Left renal pelvis (tissue), 4 donors: ENCODE results near the gene LMF1. TPM values are rescaled to one million over a fixed set of nuclear protein-coding genes. Genes with fewer than 3 reads are reported as not detected.

ENCODE experiments used
- DNase-seq, 4 donors: peaks; one replicate each; pipeline ENCODE4 v3.0.0-alpha.2; 2013; ENCODE audit warnings: low read depth in 4 of 4, low spot score in 3 of 4
- polyA plus RNA-seq, 4 donors: library from polyadenylated mRNA; unstranded; fragments of 120-200 nt; gene quantifications; one replicate each; pipeline ENCODE4 v1.2.1, GENCODE V29; 2013; ENCODE audit not compliant: insufficient read length in 4 of 4

The LMF1 gene
- 10 to 100 TPM; 12.2 to 25.4 (median 16.9) TPM for polyA plus RNA-seq

DNA sequence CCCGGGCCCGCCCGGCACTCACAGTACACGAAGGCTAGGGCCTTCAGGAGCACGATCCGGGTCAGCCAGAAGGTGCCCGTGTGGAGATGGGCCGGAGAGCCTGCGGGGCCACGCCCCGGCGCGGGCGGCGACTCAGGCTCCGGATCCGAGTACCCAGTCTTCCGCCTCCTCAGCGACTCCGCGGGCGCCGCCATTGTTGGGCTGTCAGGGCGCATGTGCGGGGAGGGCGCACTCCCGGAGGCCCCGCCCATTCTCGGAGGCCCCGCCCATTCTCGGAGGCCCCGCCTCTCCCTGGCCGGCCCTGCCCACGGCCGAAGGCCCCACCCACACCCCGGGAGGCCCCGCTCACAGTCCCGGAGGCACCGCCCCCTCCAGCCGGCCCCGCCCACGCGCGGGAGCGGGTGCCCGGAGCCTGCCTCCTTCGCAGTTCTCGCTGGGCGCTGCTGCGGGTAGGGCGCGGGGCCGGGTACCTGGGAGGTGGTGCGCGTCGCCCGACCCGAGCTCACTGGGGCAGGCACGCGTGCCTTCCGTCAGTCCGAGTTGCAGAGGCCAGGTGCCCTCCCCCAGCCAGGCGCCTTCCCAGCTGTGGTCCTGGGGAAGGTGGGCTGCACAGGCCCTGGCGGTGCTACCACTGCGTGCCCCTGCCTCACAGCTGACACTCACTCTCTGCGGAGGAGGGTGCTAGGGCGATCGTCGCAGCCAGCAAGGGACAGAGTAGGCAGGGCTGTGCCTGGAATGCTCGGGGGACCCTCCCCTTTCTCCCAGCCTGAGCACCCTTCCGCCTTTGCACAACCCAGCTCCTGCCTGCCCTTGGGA is at the start of gene LMF1:
LMF1 (minus strand) TSS at position 219 of the 816 bp plus-strand sequence; CDS start at position 215, 4 bp downstream.
- peak; percentile 72 to 82 (median 80) for DNase-seq

DNA sequence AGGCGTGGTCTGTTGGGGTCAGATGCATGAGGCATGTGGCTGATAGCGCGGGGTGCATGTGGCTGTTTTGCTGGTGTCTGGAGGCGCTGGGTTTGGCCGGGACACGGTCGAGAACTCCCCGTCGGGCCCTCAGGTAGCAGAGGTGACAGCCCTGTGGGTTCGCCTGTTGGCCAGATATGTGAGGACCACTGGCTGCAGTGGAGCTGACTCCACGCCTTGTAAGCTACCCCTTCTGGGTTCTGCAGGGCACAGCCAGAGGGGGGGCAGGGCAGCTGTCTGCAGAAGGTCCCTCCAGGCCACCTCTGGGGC is 49.3 kb upstream of the LMF1 start:
- no peak for DNase-seq

DNA sequence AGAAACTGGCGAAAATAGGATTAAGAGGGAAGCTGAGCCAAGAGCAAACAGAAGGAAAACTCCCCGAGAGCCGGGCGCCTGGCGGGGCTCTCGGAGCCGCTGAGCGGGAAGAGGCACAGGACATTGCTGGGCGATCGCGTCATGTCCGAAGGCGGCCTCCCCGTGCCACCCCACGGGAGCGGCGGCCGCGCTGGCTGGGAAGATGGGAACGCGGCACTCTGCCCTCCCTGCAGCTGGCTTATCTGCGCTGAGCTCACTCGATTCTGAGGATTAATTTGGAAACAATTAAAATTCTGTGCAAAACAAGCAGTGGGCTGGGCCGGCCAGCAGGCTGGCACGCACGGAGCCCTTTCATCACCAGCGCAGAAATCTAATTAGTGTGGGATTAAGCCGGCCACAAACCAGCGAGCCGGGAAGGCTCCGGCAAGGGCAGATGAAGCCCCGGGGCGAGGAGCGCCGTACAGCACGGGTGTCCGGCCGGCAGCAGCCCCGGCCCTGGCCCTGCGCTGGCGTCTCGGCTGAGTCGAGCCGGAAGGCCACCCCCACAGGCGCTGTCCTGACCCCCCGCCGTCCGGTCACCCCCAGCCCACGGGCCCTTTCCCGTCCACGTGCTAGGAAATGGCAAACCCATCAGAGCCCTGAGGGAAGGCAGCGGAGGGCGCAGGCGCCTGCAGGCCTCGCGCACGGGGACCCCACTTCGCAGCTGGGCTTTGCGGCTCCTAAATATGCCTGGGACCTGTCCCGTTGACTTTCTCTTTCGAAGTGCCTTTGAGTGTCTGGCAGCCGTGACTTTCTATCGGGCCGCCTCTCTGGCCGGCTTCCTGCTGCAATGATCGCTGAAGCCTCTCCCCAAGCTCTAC is 48.7 kb upstream of the LMF1 start:
- DNase-seq = no peak

DNA sequence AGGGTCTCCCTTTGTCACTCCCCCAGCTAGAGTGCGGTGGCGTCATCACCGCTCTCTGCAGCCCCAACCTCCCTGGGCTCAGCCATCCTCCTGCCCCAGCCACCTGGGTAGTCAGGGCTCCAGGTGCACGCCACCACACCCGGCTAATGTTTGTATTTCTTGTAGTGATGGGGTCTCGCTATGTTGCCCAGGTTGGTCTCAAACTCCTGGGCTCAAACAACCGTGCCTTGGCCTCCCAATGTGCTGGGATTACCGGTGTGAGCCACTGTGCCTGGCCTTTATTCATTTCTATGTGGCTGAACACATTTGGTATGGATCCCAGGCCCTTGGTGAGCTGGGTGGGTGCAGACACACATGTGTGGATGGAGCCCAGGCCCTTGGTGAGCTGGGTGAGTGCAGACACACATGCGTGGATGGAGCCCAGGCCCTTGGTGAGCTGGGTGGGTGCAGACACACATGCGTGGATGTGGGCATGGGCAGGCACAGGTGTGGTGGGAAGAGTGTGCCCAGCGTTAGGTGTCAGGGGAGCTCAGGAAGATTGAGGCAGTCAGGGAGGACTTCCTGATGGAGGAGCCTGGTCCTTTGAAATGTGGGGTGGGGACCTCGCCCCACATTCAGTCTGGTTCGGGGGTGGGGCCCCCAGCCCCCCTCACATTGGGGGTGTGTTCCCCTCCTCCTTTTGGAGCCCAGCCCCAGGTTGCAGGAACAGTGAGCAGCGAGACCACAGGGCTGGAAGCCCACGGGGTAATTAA is 47.8 kb upstream of the LMF1 start:
- no peak for DNase-seq

DNA sequence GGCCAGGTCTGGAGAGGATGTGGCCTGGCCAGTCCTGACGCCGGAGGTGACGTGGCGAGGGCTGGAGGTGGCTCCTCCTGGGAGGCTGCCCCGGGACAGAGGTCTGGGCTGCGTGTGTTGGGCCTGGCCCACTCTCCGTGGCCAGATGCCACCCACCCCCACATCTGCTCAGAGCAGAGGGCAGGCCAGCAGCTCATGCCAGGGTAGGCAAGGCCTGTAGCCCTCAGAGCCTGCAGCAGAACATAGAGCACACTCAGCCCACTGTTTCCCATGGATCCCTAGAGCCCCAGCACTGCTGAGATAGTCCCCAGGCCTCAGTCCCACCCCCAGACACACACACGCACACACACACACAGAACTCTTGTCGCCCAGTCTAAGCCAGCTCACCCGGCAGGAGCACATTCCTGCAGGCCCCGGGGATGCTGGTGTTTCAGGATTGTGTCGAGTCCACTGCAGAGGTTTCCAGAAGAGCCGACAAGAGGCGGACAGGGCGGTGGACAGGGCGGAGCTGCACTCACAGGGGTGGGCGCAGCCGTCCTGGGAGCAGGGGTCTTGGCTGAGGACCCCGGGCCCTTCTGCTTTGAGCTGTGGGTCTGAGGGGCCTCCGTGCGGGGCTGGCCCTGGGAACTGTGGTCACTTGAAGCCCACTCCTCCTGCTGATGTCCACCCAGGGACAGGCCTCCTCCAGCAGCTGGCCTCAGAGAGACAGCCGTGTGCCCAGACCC is 44.1 kb upstream of the LMF1 start:
- DNase-seq = no peak

DNA sequence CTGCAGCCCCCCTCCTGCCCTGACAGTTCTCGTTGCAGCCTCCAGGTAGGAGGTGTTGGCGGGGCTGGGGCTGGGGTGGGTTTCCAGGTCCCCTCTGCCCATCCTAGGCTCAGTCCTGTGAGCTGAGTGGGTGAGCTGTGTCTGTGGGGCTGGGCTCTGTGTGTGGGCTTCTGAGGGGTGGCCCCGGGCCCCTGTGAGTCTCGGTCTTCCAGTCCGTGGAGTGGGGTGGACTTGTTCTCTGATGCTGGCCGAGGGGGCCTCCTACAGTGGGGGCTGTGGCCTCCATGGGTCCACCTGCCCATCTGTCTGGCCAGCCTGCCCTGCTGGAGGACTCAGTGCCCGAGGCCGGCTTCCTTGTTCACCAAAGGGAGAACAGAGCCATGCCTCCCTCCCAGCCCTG is 43.4 kb upstream of the LMF1 start:
- DNase-seq = no peak

DNA sequence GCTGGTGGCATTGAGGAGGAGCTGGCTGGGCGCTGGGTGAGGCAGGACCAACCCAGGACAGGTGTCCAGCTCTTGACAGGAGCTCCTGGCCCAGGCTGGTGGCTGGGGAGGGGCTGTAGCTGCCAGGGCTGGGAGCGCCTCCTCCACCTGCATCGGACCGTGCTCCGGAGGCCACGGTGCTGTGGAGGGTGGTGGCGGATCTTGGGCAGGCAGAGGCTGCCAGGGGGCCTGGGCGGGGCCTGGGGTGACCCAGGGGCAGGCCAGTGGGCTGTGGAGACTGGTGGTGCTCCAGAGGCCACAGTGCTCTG is 42.8 kb upstream of the LMF1 start:
- DNase-seq = no peak

DNA sequence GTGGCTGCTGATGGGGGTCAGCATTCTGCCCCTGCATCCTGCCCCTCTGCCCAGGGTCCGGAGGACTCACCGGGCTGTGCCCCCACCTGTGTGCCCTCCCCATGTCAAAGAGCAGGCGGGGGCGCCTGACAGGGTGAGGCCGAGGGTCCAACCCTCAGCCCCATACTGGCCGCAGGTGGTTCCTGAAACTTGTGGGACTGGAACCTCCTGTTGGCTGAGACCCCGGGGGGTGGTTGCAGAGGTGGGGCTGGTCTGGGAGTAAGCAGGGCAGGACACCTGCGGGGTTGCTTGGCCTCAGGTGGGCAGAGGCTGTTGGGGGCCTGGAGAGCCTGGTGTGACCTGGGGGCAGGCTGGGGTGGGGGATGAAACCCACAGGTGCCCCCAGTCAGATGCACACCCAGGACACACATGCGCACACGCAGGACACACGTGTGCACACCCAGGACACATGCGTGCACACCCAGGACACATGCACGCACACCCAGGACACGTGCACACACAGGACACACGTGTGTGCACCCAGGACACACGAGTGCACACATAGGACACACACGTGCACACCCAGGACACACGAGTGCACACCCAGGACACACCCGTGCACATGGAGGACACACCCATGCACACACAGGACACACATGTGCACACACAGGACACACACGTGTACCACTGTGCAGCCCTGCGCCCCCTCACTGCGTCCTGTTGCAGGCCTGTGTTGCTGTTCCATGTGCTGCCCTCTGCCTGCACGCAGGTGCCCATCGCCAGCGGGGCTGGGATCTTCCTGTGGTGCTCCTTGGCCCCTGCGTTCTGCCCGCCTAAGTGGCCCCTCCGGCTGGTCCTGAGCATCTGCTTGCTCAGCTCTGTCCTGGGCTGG is 42.2 kb upstream of the LMF1 start:
- no peak for DNase-seq

DNA sequence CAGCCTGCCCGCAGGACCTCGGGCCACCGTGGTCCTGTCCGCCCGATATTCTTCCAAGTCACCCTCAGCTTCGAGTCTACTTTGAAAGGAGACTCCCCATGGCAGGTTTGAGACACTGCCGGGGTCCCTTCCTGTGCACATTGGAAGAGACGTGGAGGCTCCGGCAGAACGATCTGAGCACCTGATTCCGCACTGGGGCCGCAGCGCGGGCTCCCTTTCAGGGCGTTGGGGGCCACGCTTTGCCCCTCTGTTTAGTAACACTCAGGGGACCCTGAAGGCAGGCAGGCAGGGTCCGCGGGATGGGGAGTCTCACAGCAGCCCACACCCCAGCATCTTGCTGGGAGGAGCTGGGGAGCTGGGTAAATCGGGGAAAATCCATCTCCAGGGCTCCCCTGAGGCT is 41.4 kb upstream of the LMF1 start:
- DNase-seq = no peak

DNA sequence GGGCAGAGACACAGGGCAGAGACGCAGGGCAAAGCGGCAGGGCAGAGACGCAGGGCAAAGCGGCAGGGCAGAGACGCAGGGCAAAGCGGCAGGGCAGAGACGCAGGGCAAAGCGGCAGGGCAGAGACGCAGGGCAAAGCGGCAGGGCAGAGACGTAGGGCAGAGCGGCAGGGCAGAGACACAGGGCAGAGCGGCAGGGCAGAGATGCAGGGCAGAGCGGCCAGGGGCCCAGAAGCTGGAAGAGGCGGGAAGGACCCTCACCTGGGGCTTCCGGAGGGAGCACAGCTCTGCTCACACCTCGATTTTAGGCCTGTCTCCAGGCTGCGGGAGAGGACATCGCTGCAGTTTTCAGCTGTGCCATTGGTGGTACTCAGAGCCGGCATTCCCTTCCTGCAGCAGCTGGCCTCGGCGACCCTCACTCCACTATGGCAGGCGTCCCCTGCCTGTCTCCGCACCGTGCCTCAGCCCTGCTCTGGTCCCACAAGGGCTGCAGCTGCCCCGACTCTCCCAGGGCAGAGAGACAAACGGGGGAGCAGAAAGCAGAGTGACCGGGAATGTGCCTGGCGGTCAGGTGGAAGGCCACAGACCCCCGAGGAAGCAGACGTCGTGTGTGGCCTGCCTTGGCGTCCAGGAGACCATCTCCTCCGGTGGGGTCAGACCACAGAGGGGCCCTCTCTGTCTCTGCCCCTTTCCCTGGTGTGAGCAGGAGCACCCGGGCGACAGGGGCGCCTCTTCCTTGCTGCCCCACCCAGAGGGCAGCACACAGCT is 40.7 kb upstream of the LMF1 start:
- no peak for DNase-seq

DNA sequence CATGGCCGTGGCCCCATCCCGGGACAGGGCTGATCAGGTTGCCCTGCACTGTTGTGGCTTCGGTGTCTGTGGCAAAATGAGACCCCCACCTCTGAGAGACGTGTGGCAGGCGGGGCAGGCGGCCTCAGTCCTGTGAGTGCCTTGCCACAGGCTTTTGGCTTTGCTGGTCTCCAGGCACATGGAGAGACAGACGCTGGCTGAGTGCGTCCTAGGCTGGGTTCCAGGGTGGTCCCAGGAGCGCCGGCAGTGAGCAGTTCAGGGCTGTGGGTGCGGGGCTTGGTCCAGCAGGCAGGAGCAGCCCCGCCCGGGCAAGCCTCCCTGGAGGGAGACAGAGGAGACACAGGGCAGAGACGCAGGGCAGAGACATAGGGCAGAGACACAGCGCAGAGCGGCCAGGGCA is 40.0 kb upstream of the LMF1 start:
- no peak for DNase-seq

DNA sequence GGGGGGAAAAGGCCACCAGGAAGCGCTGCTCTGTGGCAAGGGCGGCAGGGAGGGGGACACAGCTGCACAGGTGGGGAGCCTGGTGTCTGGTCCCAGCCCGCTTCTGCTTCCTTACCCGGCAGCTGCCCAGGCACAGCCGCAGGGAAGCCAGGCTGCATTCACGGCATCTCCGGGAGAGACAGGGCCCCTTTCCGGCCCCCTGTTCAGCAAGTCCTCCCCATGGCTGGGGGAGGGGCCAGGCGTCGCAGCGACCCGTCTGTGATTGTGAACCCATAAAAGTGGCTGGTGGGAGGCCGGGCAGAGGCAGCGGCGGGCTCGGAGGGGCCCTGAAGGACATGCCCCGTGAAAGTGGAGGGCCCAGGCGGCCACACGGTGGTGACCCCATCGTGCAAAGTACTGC is 39.5 kb upstream of the LMF1 start:
- no peak for DNase-seq

DNA sequence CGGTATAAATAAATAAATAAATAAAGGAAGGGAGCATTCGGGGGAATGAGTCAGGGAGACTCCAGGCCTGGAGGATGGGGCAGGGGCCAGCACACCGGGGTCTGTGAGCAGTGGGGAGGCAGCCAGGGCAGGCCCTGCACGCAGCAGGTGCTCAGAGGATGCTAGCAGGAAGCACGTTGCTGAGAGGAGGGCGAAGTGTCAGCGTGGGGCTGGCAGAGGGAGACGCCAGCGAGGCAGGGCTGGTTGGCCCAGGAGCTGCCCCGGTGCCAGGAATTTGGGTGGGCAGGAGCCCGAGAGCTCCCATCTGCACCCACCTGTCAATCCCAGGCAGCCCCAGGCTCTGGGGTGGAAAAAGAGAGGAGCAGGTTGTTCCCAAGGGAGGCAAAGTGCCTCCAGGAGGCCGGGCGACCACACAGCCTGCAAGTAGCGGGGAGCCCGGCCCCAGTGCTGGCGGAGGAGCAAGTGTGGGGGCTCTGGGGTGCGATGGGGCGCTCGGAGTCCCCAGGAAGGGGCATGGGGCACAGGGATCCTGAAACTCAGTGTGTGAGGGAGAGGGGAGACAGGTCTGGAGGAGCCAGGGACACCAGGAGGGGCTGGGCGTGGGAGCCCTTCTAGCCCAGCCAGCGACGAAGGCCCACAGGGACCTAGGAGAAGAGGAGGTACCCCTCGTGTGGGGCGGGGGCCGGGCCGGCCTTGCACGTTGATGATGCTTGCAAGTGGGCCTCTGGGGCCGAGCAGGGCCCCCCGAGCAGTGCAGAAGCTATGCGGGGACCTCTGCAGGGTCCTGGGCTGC is 38.8 kb upstream of the LMF1 start:
- DNase-seq = no peak

DNA sequence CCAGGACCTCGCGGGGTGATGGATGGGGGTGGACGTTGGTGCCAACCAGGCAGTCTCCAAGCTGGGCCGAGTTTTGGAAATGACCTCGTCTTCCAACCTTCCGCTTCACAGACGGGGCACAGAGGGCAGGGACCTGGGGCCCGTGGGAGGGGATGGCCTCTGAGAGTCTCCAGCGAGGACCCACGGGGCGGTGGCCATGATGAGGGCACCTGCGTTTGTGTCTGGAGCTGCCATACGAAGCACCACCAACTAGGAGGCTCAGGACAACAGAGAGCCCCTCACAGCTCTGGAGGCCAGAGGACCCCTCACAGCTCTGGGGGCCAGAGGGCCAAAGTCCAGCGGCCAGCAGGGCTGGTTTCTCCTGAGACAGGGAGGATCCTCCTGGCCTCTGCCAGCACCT is 37.3 kb upstream of the LMF1 start:
- no peak for DNase-seq

DNA sequence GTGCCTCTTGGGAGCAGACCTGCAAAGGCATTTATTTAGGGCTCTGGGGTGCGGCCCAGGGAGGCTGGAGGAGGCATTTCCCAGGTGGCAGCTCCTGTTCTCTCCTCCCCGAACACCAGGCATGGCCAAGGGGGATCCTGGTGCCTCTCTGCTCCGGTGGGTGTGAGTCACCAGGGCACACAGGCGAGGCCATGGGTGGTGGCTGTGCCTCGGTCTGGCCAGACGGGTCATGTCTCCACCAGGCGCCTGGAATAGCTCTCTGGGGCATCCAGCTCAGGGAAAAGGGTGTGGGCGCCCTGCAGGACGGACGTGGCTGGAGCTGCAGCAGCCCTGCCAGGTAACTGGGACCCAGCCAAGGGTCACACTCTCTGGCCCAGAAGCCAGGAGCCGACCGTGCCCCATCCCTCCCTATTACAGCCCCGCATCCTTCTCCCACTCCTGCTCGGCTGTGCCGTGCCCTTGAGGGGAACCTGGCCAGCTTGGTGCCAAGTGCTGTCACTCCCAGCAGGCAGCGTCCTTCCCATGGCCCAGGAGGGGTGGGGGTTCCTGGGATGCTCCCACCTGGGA is 36.6 kb upstream of the LMF1 start:
- no peak for DNase-seq

DNA sequence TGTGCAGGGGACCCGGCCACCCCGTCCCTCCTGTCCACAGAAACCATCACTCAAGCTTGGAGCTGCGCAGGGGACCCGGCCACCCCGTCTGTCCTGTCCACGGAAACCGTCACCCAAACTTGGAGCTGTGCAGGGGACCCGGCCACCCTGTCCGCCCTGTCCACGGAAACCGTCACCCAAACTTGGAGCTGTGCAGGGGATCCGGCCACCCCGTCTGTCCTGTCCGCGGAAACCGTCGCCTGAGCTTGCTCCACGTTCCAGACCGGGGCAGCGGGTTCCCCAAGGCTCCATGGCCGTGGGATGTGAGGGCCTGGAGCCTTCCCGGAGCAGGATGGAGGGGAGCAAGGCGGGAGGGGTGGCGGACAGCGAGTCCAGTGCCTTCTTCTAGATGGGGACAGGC is 36.0 kb upstream of the LMF1 start:
- no peak for DNase-seq

DNA sequence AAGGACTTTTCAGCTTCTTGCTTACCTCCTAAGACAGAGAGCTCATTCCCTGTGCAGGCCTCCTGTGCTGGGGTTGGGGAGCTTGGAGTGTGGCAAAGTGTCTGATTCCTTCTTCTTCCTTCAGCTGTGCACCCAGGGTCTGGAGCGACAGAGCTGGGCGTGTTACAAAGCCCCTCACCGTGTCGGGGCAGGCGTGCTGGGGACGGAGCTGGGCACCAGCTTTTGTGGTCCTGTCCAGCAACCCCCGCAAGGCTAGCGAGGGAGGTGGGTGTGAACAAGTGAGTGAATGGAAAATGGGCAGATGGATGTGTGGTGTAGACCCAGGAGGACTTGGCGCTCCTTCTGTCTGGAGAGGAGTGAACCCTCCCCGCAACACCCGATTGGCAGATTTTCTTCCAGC is 34.5 kb upstream of the LMF1 start:
- no peak for DNase-seq
